Measurements from ENCODE around the gene EYA4. TPM values are rescaled to one million over a fixed set of nuclear protein-coding genes. Genes with fewer than 3 reads are reported as not detected.

The EYA4 gene
- polyA plus RNA-seq, 2 of the 4 experiments (the other 2 are of a cell fraction), result 14.4 to 28.3 TPM

DNA sequence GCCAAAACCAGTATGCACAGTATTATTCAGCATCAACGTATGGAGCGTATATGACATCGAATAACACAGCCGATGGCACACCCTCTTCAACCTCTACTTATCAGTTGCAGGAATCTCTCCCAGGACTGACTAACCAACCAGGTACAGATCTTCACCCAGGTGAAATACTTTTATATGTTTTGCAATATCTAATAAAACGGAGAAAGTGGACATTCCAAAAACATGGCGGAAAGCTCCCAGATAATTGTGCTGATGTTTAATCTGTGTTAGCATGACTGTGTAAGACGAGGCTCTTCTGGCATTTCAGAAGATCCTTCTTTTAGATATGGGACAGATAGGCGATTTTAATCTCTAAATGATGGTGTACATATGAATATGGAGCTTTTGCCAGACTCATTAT, 227.4 kb downstream of the EYA4 start (continued):
- no peak for TF ChIP-seq ZFP36 (IDR thresholded peaks at IDR 0.05; ENCODE audit: borderline replicate concordance, partially characterized antibody)
- TF ChIP-seq EHMT2 (IDR thresholded peaks at IDR 0.05; ENCODE audit: low read depth), result no peak

DNA sequence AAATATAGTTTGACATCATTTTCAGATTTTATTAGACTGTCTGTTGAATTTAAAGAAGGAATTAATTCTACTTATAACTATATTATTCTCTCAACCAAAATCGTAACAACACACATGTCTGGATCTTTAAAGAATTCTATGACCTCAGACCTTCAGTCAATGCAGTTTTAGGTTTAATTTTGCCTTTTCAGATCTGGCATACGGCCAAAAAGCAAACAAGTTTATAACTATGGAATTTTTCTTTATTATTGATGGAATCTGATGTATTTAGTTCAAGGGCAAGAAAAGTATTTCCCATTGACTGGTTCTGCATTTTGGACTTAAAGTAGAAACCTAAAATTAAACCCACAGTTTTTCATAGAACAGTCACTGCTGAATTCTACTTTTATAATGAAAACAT, 233.4 kb downstream of the EYA4 start:
- DNase-seq (ENCODE audit: low read depth in 1 of 2, low spot score in 1 of 2) (no peak), ATAC-seq (no peak), FAIRE-seq (no peak)
- no peak overlapping the region for H3K27ac ChIP-seq
- no peaks in the 10 kb centered on the region for H3K9me3 ChIP-seq
- 66% methylated on average over 2 of the region's 2 CpGs for WGBS (ENCODE audit: missing lambda C conversion rate)
- no peak for TF ChIP-seq HOXB5 (CRISPR knock-in tag; IDR thresholded peaks at IDR 0.05)
- no peak for TF ChIP-seq EP300 (IDR thresholded peaks at IDR 0.05)
- no peak for TF ChIP-seq POLR2AphosphoS2 (conservative IDR thresholded peaks at IDR 0.05; ENCODE audit: low read length)
- no peak for TF ChIP-seq CEBPB (IDR thresholded peaks at IDR 0.05)
- no peak for TF ChIP-seq ESRRA (IDR thresholded peaks at IDR 0.05; ENCODE audit: borderline replicate concordance, low read length)
- TF ChIP-seq, protein P1, sequence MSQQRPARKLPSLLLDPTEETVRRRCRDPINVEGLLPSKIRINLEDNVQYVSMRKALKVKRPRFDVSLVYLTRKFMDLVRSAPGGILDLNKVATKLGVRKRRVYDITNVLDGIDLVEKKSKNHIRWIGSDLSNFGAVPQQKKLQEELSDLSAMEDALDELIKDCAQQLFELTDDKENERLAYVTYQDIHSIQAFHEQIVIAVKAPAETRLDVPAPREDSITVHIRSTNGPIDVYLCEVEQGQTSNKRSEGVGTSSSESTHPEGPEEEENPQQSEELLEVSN (IDR thresholded peaks at IDR 0.05; ENCODE audit: borderline replicate concordance, low read depth), result no peak
- TF ChIP-seq KDM1A (IDR thresholded peaks at IDR 0.05; ENCODE audit: low read depth), result no peak
- TF ChIP-seq JUN (IDR thresholded peaks at IDR 0.05), result no peak
- TF ChIP-seq, protein P2, sequence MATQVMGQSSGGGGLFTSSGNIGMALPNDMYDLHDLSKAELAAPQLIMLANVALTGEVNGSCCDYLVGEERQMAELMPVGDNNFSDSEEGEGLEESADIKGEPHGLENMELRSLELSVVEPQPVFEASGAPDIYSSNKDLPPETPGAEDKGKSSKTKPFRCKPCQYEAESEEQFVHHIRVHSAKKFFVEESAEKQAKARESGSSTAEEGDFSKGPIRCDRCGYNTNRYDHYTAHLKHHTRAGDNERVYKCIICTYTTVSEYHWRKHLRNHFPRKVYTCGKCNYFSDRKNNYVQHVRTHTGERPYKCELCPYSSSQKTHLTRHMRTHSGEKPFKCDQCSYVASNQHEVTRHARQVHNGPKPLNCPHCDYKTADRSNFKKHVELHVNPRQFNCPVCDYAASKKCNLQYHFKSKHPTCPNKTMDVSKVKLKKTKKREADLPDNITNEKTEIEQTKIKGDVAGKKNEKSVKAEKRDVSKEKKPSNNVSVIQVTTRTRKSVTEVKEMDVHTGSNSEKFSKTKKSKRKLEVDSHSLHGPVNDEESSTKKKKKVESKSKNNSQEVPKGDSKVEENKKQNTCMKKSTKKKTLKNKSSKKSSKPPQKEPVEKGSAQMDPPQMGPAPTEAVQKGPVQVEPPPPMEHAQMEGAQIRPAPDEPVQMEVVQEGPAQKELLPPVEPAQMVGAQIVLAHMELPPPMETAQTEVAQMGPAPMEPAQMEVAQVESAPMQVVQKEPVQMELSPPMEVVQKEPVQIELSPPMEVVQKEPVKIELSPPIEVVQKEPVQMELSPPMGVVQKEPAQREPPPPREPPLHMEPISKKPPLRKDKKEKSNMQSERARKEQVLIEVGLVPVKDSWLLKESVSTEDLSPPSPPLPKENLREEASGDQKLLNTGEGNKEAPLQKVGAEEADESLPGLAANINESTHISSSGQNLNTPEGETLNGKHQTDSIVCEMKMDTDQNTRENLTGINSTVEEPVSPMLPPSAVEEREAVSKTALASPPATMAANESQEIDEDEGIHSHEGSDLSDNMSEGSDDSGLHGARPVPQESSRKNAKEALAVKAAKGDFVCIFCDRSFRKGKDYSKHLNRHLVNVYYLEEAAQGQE (IDR thresholded peaks at IDR 0.05), result no peak
- TF ChIP-seq RAD21 (conservative IDR thresholded peaks at IDR 0.05 in 1 of 2, IDR thresholded peaks at IDR 0.05 in 1 of 2), result no peak
- TF ChIP-seq, protein P3, sequence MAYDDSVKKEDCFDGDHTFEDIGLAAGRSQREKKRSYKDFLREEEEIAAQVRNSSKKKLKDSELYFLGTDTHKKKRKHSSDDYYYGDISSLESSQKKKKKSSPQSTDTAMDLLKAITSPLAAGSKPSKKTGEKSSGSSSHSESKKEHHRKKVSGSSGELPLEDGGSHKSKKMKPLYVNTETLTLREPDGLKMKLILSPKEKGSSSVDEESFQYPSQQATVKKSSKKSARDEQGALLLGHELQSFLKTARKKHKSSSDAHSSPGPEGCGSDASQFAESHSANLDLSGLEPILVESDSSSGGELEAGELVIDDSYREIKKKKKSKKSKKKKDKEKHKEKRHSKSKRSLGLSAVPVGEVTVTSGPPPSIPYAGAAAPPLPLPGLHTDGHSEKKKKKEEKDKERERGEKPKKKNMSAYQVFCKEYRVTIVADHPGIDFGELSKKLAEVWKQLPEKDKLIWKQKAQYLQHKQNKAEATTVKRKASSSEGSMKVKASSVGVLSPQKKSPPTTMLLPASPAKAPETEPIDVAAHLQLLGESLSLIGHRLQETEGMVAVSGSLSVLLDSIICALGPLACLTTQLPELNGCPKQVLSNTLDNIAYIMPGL (CRISPR knock-in tag; IDR thresholded peaks at IDR 0.05; ENCODE audit: borderline replicate concordance), result no peak
- no peak for TF ChIP-seq ELK1 (IDR thresholded peaks at IDR 0.05; ENCODE audit: low read depth, low read length)
- no peak for TF ChIP-seq SMC3 (IDR thresholded peaks at IDR 0.05)
- no peak for TF ChIP-seq NFE2L2 (conservative IDR thresholded peaks at IDR 0.05; ENCODE audit: low read length)
- no peak for TF ChIP-seq RNF2 (IDR thresholded peaks at IDR 0.05; ENCODE audit: borderline replicate concordance, low read depth)
- H3K4me2 ChIP-seq, result no peak overlapping the region
- CTCF ChIA-PET, result interaction anchor here (0.7 kb wide), 1 partner anchor 641 kb away, joined by 3 read pairs; no protein-coding TSS in a partner anchor
- H3K4me1 ChIP-seq, result no peaks in the 10 kb centered on the region
- H3K4me3 ChIP-seq, result no peak overlapping the region
- POLR2A ChIA-PET, result no interaction called here

- Histone ChIP-seq H3K4me3 (no peak overlapping the region), H3K27ac (no peak overlapping the region), H3K4me1 (peaks cover 5% of the 10 kb centered on the region; the same call in 1 of the 3 replicates), H3K9me3 (no peaks in the 10 kb centered on the region), H3K4me2 (no peak overlapping the region)
- ChIA-PET POLR2A (no interaction called here), CTCF (no interaction called here)
- no peak for TF ChIP-seq NR3C1 (IDR thresholded peaks at IDR 0.05)
- TF ChIP-seq KDM1A (IDR thresholded peaks at IDR 0.05; ENCODE audit: low read depth), result no peak
- TF ChIP-seq, protein P4, sequence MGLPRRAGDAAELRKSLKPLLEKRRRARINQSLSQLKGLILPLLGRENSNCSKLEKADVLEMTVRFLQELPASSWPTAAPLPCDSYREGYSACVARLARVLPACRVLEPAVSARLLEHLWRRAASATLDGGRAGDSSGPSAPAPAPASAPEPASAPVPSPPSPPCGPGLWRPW (IDR thresholded peaks at IDR 0.05), result no peak
- TF ChIP-seq MYC (IDR thresholded peaks at IDR 0.05; ENCODE audit: borderline replicate concordance, low read length), result no peak
- no peak for TF ChIP-seq RFX5 (IDR thresholded peaks at IDR 0.05)
- TF ChIP-seq MAFK (IDR thresholded peaks at IDR 0.05; ENCODE audit: partially characterized antibody), result no peak
- TF ChIP-seq JUN (IDR thresholded peaks at IDR 0.05), result no peak
- TF ChIP-seq, protein P2 (IDR thresholded peaks at IDR 0.05), result no peak
- no peak for ATAC-seq
- FAIRE-seq, result no peak
- no peak for DNase-seq (ENCODE audit: low read depth in 1 of 2, low spot score in 1 of 2)
- 90% methylated on average over 2 of the region's 2 CpGs for WGBS (ENCODE audit: missing lambda C conversion rate)
Observed at GRCh38 chr6:133478673-133479072, 237.5 kb downstream of the EYA4 start.
